HepG2 (cell line): ENCODE results near the gene BAG5.

Experiments used
- EZH2 ChIP-seq: conservative IDR thresholded peaks from 2 replicates; pipeline ENCODE4 v1.6.1; 2012; ENCODE audit warnings: mild to moderate bottlenecking, low read depth, low read length, moderate library complexity
- GLI4 ChIP-seq: sonication (generic); formaldehyde crosslinking; IDR thresholded peaks from 2 replicates; pipeline ENCODE4 v1.5.1; 2020; ENCODE audit warnings: missing genetic modification reagents, mild to moderate bottlenecking, moderate library complexity, borderline replicate concordance
- MTF2 ChIP-seq: sonication (generic); formaldehyde crosslinking; IDR thresholded peaks from 2 replicates; pipeline ENCODE4 v1.5.0; 2020; ENCODE audit warnings: missing genetic modification reagents, borderline replicate concordance
- SAFB2 ChIP-seq: sonication (generic); formaldehyde crosslinking; IDR thresholded peaks from 2 replicates; pipeline ENCODE4 v1.5.1; 2020; ENCODE audit warnings: missing genetic modification reagents, low read depth, mild to moderate bottlenecking, borderline replicate concordance
- ZNF331 ChIP-seq: sonication (generic); formaldehyde crosslinking; IDR thresholded peaks from 2 replicates; pipeline ENCODE4 v1.4.0; 2020; ENCODE audit warnings: missing genetic modification reagents
- TF ChIP-seq, protein P1 (sequence below): sonication (generic); formaldehyde crosslinking; IDR thresholded peaks from 2 replicates; pipeline ENCODE4 v1.5.0; 2020; ENCODE audit warnings: mild to moderate bottlenecking, missing genetic modification reagents, moderate library complexity
- TF ChIP-seq, protein P2 (sequence below): sonication (generic); formaldehyde crosslinking; IDR thresholded peaks from 2 replicates; pipeline ENCODE4 v1.4.0; 2020; ENCODE audit warnings: missing genetic modification reagents

DNA sequence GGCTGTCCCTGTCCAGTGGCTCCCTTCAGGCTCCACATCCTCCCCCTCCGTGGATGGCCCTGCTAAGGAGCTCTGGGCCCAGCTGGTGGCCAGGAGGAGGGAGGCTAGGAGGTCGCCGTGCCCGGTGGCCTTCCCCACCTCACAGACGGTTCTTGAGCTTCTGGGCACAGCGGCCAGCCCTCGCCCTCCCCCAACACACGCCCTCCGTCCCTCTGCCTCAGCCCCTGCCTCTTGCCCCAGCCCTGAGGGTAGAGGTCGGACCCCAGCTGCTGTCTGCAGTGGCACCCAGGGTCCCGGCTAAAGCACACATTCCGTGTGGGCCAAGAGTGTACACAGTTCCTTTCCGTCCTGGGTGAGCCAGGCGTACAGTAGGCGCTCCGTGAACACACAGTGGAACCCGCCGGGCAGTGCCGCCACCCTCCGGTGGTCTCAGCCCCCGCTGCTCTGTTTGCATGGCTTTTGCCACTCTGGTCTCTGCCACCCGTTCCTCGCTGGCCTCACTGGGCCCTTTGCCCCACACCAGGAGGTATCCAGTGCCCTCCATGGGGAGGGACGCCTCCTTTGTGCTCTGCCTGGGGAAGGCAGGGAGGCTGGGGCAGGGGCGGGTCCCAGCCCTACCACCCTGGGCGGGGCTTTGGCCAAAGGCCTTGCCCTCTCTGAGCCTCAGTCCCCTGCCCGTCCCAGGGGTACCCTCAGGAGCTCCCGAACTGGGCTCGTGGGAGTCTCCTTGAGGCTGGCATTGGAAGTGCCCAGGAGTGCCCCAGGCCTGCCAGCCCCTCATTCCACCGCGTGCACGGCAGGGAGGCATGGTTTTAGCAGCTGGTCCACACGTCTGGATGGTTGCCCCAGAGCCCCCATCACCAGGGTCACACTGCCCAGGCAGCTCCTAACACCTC is 20.5 kb downstream of the BAG5 start:
- TF ChIP-seq EZH2 (no peak), SAFB2 (CRISPR knock-in tag) (no peak), MTF2 (no peak), GLI4 (CRISPR knock-in tag) (no peak), ZNF331 (no peak)
- TF ChIP-seq, protein P1, sequence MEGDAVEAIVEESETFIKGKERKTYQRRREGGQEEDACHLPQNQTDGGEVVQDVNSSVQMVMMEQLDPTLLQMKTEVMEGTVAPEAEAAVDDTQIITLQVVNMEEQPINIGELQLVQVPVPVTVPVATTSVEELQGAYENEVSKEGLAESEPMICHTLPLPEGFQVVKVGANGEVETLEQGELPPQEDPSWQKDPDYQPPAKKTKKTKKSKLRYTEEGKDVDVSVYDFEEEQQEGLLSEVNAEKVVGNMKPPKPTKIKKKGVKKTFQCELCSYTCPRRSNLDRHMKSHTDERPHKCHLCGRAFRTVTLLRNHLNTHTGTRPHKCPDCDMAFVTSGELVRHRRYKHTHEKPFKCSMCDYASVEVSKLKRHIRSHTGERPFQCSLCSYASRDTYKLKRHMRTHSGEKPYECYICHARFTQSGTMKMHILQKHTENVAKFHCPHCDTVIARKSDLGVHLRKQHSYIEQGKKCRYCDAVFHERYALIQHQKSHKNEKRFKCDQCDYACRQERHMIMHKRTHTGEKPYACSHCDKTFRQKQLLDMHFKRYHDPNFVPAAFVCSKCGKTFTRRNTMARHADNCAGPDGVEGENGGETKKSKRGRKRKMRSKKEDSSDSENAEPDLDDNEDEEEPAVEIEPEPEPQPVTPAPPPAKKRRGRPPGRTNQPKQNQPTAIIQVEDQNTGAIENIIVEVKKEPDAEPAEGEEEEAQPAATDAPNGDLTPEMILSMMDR (CRISPR knock-in tag) = no peak
- TF ChIP-seq, protein P2, sequence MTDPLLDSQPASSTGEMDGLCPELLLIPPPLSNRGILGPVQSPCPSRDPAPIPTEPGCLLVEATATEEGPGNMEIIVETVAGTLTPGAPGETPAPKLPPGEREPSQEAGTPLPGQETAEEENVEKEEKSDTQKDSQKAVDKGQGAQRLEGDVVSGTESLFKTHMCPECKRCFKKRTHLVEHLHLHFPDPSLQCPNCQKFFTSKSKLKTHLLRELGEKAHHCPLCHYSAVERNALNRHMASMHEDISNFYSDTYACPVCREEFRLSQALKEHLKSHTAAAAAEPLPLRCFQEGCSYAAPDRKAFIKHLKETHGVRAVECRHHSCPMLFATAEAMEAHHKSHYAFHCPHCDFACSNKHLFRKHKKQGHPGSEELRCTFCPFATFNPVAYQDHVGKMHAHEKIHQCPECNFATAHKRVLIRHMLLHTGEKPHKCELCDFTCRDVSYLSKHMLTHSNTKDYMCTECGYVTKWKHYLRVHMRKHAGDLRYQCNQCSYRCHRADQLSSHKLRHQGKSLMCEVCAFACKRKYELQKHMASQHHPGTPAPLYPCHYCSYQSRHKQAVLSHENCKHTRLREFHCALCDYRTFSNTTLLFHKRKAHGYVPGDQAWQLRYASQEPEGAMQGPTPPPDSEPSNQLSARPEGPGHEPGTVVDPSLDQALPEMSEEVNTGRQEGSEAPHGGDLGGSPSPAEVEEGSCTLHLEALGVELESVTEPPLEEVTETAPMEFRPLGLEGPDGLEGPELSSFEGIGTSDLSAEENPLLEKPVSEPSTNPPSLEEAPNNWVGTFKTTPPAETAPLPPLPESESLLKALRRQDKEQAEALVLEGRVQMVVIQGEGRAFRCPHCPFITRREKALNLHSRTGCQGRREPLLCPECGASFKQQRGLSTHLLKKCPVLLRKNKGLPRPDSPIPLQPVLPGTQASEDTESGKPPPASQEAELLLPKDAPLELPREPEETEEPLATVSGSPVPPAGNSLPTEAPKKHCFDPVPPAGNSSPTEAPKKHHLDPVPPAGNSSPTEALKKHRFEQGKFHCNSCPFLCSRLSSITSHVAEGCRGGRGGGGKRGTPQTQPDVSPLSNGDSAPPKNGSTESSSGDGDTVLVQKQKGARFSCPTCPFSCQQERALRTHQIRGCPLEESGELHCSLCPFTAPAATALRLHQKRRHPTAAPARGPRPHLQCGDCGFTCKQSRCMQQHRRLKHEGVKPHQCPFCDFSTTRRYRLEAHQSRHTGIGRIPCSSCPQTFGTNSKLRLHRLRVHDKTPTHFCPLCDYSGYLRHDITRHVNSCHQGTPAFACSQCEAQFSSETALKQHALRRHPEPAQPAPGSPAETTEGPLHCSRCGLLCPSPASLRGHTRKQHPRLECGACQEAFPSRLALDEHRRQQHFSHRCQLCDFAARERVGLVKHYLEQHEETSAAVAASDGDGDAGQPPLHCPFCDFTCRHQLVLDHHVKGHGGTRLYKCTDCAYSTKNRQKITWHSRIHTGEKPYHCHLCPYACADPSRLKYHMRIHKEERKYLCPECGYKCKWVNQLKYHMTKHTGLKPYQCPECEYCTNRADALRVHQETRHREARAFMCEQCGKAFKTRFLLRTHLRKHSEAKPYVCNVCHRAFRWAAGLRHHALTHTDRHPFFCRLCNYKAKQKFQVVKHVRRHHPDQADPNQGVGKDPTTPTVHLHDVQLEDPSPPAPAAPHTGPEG (CRISPR knock-in tag) = no peak
